Ishikawa (cell line): ENCODE data around the gene CNTNAP2.

ENCODE experiments used
- CEBPB ChIP-seq: IDR thresholded peaks from 2 replicates; pipeline ENCODE4 v1.6.1; 2012
- CREB1 ChIP-seq: IDR thresholded peaks from 2 replicates; pipeline ENCODE4 v1.6.1; 2012; ENCODE audit warnings: low read depth
- EGR1 ChIP-seq: IDR thresholded peaks from 2 replicates; pipeline ENCODE4 v1.6.1; 2012
- EP300 ChIP-seq: IDR thresholded peaks from 2 replicates; pipeline ENCODE4 v1.6.1; 2012; ENCODE audit warnings: borderline replicate concordance
- FOXM1 ChIP-seq: IDR thresholded peaks from 2 replicates; pipeline ENCODE4 v1.6.1; 2012; ENCODE audit warnings: low read depth, borderline replicate concordance
- NFIC ChIP-seq: IDR thresholded peaks from 2 replicates; pipeline ENCODE4 v1.6.1; 2012
- RAD21 ChIP-seq: IDR thresholded peaks from 2 replicates; pipeline ENCODE4 v1.6.1; 2012; ENCODE audit warnings: low read depth
- TAF1 ChIP-seq: IDR thresholded peaks from 2 replicates; pipeline ENCODE4 v1.6.1; 2012; ENCODE audit warnings: low read depth, mild to moderate bottlenecking
- TCF12 ChIP-seq: IDR thresholded peaks from 2 replicates; pipeline ENCODE4 v1.6.1; 2012; ENCODE audit warnings: low read depth
- TEAD4 ChIP-seq: IDR thresholded peaks from 2 replicates; pipeline ENCODE4 v1.6.1; 2012
- YY1 ChIP-seq: IDR thresholded peaks from 2 replicates; pipeline ENCODE4 v1.6.1; 2012; ENCODE audit warnings: low read depth
- ZBTB7A ChIP-seq: IDR thresholded peaks from 2 replicates; pipeline ENCODE4 v1.6.1; 2012; ENCODE audit warnings: low read depth
- TF ChIP-seq, protein P1 (sequence below): IDR thresholded peaks from 2 replicates; pipeline ENCODE4 v1.6.1; 2012; ENCODE audit warnings: low read depth, mild to moderate bottlenecking
- TF ChIP-seq, protein P2 (sequence below): IDR thresholded peaks from 2 replicates; pipeline ENCODE4 v1.6.1; 2012
- TF ChIP-seq, protein P3 (sequence below): IDR thresholded peaks from 2 replicates; pipeline ENCODE4 v1.6.1; 2012

Gene CNTNAP2

DNA sequence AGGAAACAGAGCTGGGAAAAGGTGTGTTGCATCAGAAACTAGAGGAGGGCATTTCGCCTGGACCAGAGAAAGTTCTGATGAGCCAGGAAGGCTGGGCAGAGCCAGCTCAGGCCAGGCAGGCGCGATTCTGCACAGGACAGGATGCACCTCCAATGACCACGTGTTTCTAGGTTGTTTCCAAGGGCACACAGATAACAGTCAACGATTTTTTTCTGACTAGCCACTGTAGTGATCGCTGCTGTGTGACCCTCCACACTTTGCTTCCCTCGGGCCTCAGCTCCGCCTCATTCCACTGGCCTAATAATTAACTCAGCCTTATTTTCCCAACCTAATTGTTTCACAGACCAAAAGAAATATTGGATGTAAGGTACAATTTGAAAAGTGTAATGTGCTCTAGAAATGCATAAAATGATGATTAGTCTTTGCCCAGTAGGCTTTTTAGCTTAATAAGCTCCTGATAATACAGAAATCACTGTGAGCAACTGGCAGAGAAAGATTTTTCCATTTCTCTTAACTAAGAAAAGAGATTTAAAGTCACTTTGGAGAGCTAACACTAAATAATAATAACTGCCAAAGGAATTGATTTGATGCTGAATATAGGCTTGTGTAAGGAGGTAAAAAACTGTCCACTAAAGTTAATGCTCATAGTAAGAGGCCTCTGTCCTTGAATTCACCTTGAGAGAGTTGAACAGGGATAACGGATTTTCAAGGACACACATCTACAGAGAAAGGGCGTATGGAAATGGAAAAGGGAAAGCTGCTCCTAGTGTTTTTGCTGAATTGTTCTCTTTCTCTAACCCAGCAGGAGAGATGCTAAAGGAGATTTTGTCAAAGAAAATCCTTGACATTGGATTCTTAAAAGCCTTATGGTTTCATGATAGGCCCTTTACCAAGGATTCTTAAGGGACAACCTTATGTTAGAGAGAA, 2183.0 kb downstream of the CNTNAP2 start:
- TF ChIP-seq ZBTB7A (no peak), EGR1 (no peak), YY1 (no peak), EP300 (no peak), RAD21 (no peak), FOXM1 (no peak), TEAD4 (no peak), CEBPB (no peak), CREB1 (no peak), TCF12 (no peak), NFIC (no peak), TAF1 (no peak)
- TF ChIP-seq, protein P1, sequence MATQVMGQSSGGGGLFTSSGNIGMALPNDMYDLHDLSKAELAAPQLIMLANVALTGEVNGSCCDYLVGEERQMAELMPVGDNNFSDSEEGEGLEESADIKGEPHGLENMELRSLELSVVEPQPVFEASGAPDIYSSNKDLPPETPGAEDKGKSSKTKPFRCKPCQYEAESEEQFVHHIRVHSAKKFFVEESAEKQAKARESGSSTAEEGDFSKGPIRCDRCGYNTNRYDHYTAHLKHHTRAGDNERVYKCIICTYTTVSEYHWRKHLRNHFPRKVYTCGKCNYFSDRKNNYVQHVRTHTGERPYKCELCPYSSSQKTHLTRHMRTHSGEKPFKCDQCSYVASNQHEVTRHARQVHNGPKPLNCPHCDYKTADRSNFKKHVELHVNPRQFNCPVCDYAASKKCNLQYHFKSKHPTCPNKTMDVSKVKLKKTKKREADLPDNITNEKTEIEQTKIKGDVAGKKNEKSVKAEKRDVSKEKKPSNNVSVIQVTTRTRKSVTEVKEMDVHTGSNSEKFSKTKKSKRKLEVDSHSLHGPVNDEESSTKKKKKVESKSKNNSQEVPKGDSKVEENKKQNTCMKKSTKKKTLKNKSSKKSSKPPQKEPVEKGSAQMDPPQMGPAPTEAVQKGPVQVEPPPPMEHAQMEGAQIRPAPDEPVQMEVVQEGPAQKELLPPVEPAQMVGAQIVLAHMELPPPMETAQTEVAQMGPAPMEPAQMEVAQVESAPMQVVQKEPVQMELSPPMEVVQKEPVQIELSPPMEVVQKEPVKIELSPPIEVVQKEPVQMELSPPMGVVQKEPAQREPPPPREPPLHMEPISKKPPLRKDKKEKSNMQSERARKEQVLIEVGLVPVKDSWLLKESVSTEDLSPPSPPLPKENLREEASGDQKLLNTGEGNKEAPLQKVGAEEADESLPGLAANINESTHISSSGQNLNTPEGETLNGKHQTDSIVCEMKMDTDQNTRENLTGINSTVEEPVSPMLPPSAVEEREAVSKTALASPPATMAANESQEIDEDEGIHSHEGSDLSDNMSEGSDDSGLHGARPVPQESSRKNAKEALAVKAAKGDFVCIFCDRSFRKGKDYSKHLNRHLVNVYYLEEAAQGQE: no peak
- TF ChIP-seq, protein P2, sequence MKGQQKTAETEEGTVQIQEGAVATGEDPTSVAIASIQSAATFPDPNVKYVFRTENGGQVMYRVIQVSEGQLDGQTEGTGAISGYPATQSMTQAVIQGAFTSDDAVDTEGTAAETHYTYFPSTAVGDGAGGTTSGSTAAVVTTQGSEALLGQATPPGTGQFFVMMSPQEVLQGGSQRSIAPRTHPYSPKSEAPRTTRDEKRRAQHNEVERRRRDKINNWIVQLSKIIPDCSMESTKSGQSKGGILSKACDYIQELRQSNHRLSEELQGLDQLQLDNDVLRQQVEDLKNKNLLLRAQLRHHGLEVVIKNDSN: no peak
- TF ChIP-seq, protein P3, sequence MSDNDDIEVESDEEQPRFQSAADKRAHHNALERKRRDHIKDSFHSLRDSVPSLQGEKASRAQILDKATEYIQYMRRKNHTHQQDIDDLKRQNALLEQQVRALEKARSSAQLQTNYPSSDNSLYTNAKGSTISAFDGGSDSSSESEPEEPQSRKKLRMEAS: no peak

DNA sequence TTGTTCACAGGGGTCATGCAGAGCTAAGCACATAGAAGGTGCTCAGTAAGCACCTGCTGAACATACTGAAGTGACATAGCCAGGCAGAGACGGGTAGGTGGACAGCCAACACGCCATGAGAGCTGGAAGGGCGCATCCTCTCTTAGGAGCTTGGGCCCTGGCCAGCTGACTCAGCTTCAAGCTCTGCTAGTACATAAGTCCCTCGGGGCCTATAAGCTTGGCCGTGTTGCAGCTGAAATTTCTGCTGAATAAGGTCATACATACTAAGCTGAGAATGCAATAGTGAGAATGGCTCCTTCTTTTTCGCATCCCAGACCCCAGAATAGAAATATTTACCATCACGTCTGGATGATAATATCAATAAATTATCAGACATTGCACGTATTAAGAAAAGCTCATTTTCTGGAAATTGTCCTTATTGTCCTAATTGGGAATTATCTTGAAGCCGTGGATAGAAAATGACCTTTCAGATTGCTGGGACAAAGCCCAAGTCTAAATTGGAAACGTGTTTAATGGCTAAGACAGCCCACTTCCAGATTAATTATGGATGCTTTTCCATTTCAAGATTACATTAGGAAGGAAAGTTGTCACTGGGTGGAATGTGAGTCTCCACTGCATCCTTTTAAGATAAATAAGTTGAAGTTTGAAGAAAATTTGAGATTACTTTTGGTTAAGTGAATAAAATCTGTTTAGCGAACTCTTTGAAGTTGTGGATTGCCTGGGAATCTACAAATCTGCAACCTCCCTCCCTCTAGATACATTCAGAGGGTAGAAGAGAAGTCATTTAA, 2186.9 kb downstream of the CNTNAP2 start:
- no peak for TF ChIP-seq RAD21
- TF ChIP-seq TEAD4: no peak
- TF ChIP-seq TAF1: no peak

GRCh38 chr7:148304083-148304335, 2187.4 kb downstream of the CNTNAP2 start:
- no peak for TF ChIP-seq CREB1

DNA sequence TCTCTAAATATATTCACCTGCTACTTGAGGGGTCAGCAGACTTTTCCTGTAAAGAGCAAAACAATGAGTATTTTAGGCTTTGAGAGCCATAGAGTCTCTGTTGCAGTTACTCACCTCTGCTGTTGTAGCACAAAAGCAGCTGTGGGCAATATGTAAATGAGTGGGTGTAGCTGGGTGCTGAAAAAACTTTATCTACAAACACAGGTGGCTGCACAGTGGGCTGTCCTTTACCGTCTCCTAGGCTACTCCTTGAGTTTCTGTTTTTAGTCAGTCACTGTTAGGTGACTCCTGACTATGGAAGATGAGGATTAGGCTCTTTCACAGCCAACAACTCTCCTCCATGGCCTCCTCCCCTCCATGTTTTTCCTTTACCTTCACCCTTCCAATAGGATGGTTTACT, 2187.9 kb downstream of the CNTNAP2 start:
- TF ChIP-seq TAF1: no peak

DNA sequence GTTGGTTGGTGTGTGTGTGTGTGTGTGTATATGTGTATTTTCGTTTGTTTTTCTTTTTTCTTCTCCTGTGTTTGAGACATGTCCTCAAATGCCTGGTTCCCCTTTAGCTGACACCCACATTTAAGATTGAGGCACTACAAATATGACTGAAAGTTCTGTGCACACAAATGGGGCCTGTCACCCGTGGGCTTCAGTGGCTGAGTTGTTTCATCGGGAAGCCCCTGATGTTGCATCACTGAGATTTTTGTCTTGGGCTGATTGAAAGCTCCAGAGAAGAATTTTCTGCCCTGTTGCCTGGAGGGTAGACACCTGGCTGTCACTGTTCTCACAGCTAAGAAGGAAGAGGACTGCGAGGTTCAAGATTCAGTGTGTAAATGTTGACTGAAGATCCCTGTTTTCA, 2190.2 kb downstream of the CNTNAP2 start:
- TF ChIP-seq, protein P2: no peak
- TF ChIP-seq FOXM1: no peak
- no peak for TF ChIP-seq RAD21
- no peak for TF ChIP-seq TCF12
- no peak for TF ChIP-seq NFIC
- TF ChIP-seq EP300: no peak
- no peak for TF ChIP-seq ZBTB7A

DNA sequence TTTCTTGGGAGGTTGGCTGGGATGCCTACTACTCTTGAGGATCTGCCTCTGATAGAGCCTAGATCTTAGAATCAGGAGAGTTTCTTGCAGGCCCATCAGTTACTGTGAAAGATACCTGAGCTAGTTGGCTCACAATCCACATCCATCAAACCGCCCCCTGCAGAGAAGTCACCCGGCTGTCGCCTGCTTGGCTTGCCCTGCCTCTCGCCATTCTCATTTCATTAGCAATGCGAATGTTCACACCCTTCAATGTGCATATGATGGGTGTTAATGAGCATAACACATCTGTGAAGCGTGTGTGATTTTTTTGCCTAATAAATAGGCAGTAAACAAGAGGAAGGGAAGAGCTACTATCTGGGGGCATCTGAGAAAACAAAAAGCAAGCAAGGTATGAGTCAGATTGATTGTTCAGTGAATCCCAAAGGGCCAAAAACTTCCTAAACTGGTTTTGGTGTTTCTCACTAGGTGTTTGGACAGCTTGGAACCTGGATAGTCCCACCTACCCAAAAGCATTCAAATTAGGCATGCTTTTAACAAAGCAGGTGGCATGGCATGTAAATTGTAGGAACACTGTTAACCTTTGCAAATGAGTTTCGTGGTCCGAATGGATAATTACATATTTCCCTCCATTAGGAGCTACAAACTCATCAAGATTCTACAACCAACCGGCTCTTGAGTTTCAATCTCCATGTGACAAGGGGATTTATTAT, 2201.7 kb downstream of the CNTNAP2 start:
- TF ChIP-seq ZBTB7A: no peak
- no peak for TF ChIP-seq CEBPB
- TF ChIP-seq, protein P2: no peak
- no peak for TF ChIP-seq EGR1
- TF ChIP-seq, protein P3: no peak
- no peak for TF ChIP-seq RAD21
- no peak for TF ChIP-seq YY1
- TF ChIP-seq CREB1: no peak
- no peak for TF ChIP-seq FOXM1
- TF ChIP-seq TEAD4: no peak
- TF ChIP-seq NFIC: no peak
- TF ChIP-seq TCF12: no peak
- TF ChIP-seq EP300: no peak
- TF ChIP-seq, protein P1: no peak
- no peak for TF ChIP-seq TAF1
